RWPE2 (cell line): ENCODE results near the gene GAN.

Experiments used
- ATAC-seq: fragments of 200-7000 bp; cut with Tn5 transposase; 3 replicates; pipeline ENCODE4 v1.9.1; 2021; ENCODE audit warnings: low read depth
- DNase-seq: peaks from one replicate; pipeline ENCODE4 v3.0.0-alpha.2; 2020; ENCODE audit warnings: low spot score
- H3K27ac ChIP-seq: fragments of 450-650 bp; 2 replicates; pipeline ENCODE4 v1.5.1; 2017; ENCODE audit warnings: mild to moderate bottlenecking; ENCODE audit not compliant: poor library complexity, severe bottlenecking
- H3K27me3 ChIP-seq: fragments of 250-450 bp; sonication (Bioruptor Pico); 2 replicates; pipeline ENCODE4 v1.5.1; 2021; ENCODE audit warnings: mild to moderate bottlenecking, moderate library complexity; ENCODE audit not compliant: insufficient read depth, poor library complexity, severe bottlenecking
- H3K36me3 ChIP-seq: fragments of 250-450 bp; sonication (Bioruptor Pico); 2 replicates; pipeline ENCODE4 v1.5.1; 2020; ENCODE audit warnings: low read depth, mild to moderate bottlenecking, moderate library complexity
- H3K4me1 ChIP-seq: fragments of 250-450 bp; sonication (Bioruptor Pico); 2 replicates; pipeline ENCODE4 v1.5.1; 2021; ENCODE audit warnings: mild to moderate bottlenecking, moderate library complexity; ENCODE audit not compliant: insufficient read depth, poor library complexity, severe bottlenecking
- H3K4me3 ChIP-seq: fragments of 250-450 bp; sonication (Bioruptor Pico); 2 replicates; pipeline ENCODE4 v1.5.1; 2021; ENCODE audit warnings: mild to moderate bottlenecking, moderate library complexity; ENCODE audit not compliant: severe bottlenecking
- H3K9me3 ChIP-seq: fragments of 250-450 bp; sonication (Bioruptor Pico); 2 replicates; pipeline ENCODE4 v1.5.1; 2021; ENCODE audit warnings: mild to moderate bottlenecking, moderate library complexity; ENCODE audit not compliant: severe bottlenecking
- CTCF ChIP-seq: fragments of 450-650 bp; IDR thresholded peaks from one replicate; pipeline ENCODE4 v1.5.1; 2017; ENCODE audit warnings: mild to moderate bottlenecking, moderate library complexity; ENCODE audit not compliant: poor library complexity, severe bottlenecking

The GAN gene

GRCh38 chr16:81268509-81268908 is 46.3 kb upstream of the GAN start:
- Histone ChIP-seq H3K27me3 (no peaks in the 10 kb centered on the region), H3K4me3 (no peak overlapping the region), H3K27ac (no peak overlapping the region), H3K9me3 (no peaks in the 10 kb centered on the region), H3K36me3 (no peaks in the 10 kb centered on the region), H3K4me1 (peaks cover 6% of the 10 kb centered on the region)
- ATAC-seq (no peak), DNase-seq (no peak)
- no peak for TF ChIP-seq CTCF

GRCh38 chr16:81273223-81273950 is 41.4 kb upstream of the GAN start:
- ATAC-seq (no peak), DNase-seq (no peak)
- H3K4me3 ChIP-seq: no peak overlapping the region
- H3K4me1 ChIP-seq: no peaks in the 10 kb centered on the region
- no peaks in the 10 kb centered on the region for H3K27me3 ChIP-seq
- no peak overlapping the region for H3K27ac ChIP-seq
- TF ChIP-seq CTCF: no peak
- no peaks in the 10 kb centered on the region for H3K9me3 ChIP-seq
- no peaks in the 10 kb centered on the region for H3K36me3 ChIP-seq

- ATAC-seq: no peak
- H3K36me3 ChIP-seq: no peaks in the 10 kb centered on the region
- no peak for TF ChIP-seq CTCF
Observed at GRCh38 chr16:81275064-81275532, 39.7 kb upstream of the GAN start.

GRCh38 chr16:81275795-81276194 is 39.0 kb upstream of the GAN start:
- Histone ChIP-seq H3K27ac (no peak overlapping the region), H3K4me3 (no peak overlapping the region), H3K4me1 (peaks cover 3% of the 10 kb centered on the region), H3K36me3 (no peaks in the 10 kb centered on the region), H3K9me3 (no peaks in the 10 kb centered on the region), H3K27me3 (no peaks in the 10 kb centered on the region)
- TF ChIP-seq CTCF: no peak
- DNase-seq (no peak), ATAC-seq (no peak)

More at GRCh38 chr16:81275064-81275532, 39.7 kb upstream of the GAN start:
- Histone ChIP-seq H3K27me3 (no peaks in the 10 kb centered on the region), H3K9me3 (no peaks in the 10 kb centered on the region), H3K4me1 (no peaks in the 10 kb centered on the region), H3K27ac (no peak overlapping the region), H3K4me3 (no peak overlapping the region)
- no peak for DNase-seq

GRCh38 chr16:81276323-81276722 is 38.4 kb upstream of the GAN start:
- ATAC-seq: no peak
- H3K9me3 ChIP-seq: no peaks in the 10 kb centered on the region

More at GRCh38 chr16:81276323-81276722, 38.4 kb upstream of the GAN start:
- Histone ChIP-seq H3K27ac (no peak overlapping the region), H3K36me3 (no peaks in the 10 kb centered on the region), H3K27me3 (no peaks in the 10 kb centered on the region), H3K4me3 (no peak overlapping the region), H3K4me1 (peaks cover 4% of the 10 kb centered on the region)
- no peak for DNase-seq
- no peak for TF ChIP-seq CTCF
